Effector memory CD4-positive, alpha-beta T cell (primary cell): Measurements from ENCODE around the gene COIL.

ENCODE experiments used
- DNase-seq, 3 donors: peaks; one replicate each; pipeline ENCODE4 v3.0.0-alpha.2; 2020
- H3K27ac ChIP-seq: 2 replicates; pipeline ENCODE4 v1.7.0; 2013; ENCODE audit warnings: mild to moderate bottlenecking, low read length, moderate library complexity; ENCODE audit not compliant: insufficient read depth, poor library complexity, severe bottlenecking
- H3K27me3 ChIP-seq: replicated peaks from 2 replicates; pipeline ENCODE4 v1.7.0; 2013; ENCODE audit warnings: mild to moderate bottlenecking, low read length; ENCODE audit not compliant: insufficient read depth, control insufficient read depth, poor library complexity, severe bottlenecking
- H3K36me3 ChIP-seq: 2 replicates; pipeline ENCODE4 v1.7.0; 2013; ENCODE audit warnings: mild to moderate bottlenecking, low read length, moderate library complexity; ENCODE audit not compliant: control insufficient read depth, insufficient read depth
- H3K4me1 ChIP-seq: 2 replicates; pipeline ENCODE4 v1.7.0; 2013; ENCODE audit warnings: low read length, mild to moderate bottlenecking; ENCODE audit not compliant: control insufficient read depth, insufficient read depth, poor library complexity, severe bottlenecking
- H3K4me3 ChIP-seq: 2 replicates; pipeline ENCODE4 v1.7.0; 2013; ENCODE audit warnings: low read length, low read depth, mild to moderate bottlenecking; ENCODE audit not compliant: insufficient read depth, poor library complexity, severe bottlenecking
- H3K9me3 ChIP-seq: 2 replicates; pipeline ENCODE4 v1.7.0; 2013; ENCODE audit warnings: mild to moderate bottlenecking, low read length, moderate library complexity; ENCODE audit not compliant: control insufficient read depth

COIL gene

DNA sequence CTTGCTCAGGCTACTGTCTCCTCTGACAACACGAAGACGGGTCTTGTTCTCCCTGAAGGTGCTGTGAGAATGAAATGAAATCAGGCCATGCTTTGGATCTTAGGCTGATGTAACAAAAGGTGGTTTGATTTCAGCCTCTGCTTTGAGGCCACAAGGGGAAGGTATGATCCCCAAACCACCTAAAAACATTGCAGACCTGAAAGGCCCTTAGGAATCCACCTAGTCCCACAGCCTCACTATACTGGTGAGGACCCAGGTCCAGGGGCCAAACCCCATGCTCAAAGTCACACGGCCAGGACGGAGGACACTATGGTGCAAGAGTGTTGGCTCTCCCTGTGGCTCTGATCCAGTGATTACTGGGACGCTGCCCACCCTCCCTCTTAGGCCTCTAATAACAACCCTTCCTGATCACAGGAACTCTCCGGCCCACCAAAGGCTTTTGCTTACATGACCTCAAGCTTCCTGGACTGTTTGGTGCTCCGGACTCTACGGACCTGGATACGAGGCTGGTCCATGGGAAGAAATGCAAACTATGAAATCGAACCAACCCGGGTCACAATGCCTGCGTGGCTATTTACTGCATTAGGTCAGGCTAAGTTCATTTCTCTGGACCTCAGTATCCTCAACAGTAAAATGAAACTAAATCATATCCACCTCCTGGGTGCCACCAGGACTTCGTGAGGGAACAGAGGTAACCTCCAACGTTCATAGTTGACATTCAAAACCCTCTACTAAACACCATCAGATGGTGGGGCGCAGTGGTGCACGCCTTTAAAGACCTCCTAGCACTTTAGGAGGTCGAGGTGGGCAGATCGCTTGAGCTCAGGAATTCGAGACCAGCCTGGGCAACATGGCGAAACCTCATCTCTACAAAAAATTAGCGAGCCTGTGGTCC lies 48.5 kb downstream of the COIL start:
- H3K27ac ChIP-seq, result no peak overlapping the region
- peaks cover 13% of the 10 kb centered on the region for H3K36me3 ChIP-seq
- no peaks in the 10 kb centered on the region for H3K9me3 ChIP-seq
- peak overlapping the region; percentile 94 for H3K4me3 ChIP-seq
- H3K4me1 ChIP-seq, result peaks cover 26% of the 10 kb centered on the region
- no peak for DNase-seq
- H3K27me3 ChIP-seq, result no peaks in the 10 kb centered on the region

DNA sequence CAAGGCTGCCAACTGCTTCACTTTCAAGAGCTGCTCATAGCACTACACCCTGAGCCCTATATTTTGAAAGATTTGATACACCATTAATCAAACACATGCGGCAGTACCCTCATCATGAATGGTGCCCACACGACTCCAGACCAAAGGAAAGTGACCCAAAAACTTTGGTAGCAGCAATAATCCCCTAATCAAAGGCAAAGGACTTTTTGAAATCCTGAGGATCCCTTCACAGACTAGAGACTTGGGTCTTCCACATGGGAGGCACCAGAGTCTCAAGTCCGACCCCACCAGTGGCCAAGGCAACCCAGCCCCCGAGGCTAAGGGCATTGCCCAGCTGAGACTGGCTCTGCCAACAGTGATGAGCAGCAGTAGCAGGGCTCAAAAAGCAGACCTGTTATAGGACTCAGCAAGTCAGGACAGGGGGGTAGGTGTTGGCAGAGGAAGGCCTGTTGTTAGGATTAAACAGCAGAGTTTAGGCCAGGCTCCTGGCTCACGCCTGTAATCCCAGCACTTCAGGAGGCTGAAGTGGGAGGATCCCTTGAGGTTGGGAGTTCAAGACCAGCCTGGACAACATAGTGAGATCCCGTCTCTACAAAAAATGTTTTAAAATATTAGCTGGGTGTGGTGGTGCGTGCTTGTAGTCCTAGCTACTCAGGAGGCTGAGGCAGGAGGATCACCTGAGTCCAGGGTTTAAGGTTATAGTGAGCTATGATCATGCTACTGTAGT lies 50.2 kb downstream of the COIL start:
- Histone ChIP-seq H3K4me1 (peaks cover 26% of the 10 kb centered on the region), H3K27me3 (no peaks in the 10 kb centered on the region), H3K36me3 (peaks cover 21% of the 10 kb centered on the region), H3K9me3 (no peaks in the 10 kb centered on the region), H3K27ac (no peak overlapping the region), H3K4me3 (no peak overlapping the region)
- DNase-seq, result no peak

DNA sequence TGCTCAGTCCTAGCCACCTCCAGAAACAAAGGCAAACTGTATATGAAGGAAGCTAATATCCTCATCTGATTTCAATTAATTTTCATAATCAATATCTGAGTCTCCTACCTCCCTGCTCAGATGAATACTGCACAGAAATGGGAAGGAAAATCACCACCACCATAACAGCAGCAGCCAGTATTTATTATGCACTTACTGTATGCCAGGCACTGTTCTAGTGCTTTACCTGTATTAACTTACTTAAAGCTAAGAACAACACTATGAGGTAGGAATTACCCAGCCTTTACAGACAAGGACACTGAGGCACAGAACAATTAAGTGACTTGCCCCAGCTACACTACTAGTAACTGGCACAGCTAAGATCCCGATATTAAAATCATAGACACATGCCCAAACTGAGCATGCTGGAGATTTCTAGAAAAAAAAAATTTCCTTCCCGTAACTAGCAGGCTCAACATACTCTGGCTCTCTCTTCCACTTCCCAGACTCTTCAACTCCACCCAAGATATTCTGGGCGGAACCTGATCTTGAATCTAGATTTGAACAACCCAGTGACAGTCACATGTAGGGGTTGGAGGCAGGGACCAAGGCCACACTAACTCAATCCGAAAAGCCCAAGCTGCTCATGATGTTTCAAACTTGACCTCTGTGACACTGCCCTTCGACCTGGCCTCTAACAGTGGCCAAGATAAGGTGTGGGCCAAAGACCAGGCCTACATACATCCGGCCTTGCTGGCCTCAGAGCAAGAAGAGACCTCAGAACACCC lies 50.9 kb downstream of the COIL start:
- H3K4me3 ChIP-seq, result no peak overlapping the region
- peaks cover 24% of the 10 kb centered on the region for H3K36me3 ChIP-seq
- no peak for DNase-seq
- H3K27ac ChIP-seq, result no peak overlapping the region
- H3K4me1 ChIP-seq, result peaks cover 24% of the 10 kb centered on the region
- H3K9me3 ChIP-seq, result no peaks in the 10 kb centered on the region
- no peaks in the 10 kb centered on the region for H3K27me3 ChIP-seq

GRCh38 chr17:56908001-56908542 lies 52.8 kb downstream of the COIL start:
- Histone ChIP-seq H3K36me3 (peaks cover 41% of the 10 kb centered on the region), H3K4me1 (peaks cover 19% of the 10 kb centered on the region), H3K9me3 (no peaks in the 10 kb centered on the region), H3K27ac (no peak overlapping the region), H3K27me3 (no peaks in the 10 kb centered on the region), H3K4me3 (no peak overlapping the region)
- no peak for DNase-seq

DNA sequence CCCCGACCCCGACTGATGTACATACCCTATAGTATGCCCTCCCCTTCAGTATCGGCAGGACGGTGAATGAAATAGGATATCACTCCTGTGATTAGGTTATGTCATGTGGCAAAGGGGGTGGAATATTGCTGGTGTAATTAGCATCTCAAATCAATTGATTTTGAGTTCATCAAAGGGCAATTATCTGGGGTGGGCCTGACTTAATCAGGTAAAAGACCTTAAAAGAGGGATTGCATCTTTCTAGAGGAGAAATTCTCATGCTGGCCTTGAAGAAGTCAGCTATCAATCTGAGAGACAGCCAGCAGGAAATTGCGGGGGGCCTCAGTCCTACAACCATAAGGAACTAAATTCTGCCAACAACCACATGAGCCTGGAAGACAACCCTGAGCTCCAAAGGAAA lies 57.3 kb downstream of the COIL start:
- DNase-seq, result no peak
- Histone ChIP-seq H3K9me3 (no peaks in the 10 kb centered on the region), H3K27ac (no peak overlapping the region), H3K27me3 (no peaks in the 10 kb centered on the region), H3K36me3 (peaks cover 79% of the 10 kb centered on the region), H3K4me3 (no peak overlapping the region), H3K4me1 (peaks cover 5% of the 10 kb centered on the region)

DNA sequence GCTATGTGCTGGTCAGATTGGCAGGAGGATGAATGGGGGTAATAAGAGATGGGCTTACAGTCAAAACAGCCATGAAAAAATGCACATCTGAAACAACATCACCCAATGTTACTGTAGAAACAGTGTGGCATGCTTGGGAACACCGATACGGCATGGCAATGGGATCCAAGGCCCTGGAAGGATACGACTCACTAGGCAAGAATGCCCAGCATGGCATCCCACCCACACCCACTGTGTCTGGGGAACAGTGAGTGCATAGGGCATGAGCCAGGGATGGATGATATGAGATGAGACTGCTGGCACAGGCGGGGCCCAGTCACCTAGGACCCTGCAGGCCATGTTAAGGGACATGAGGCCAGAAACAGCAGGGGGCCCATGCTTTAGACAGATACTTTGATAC lies 58.5 kb downstream of the COIL start:
- H3K4me3 ChIP-seq, result no peak overlapping the region
- no peak for DNase-seq

GRCh38 chr17:56899403-56899802 lies 61.4 kb downstream of the COIL start:
- H3K27ac ChIP-seq, result no peak overlapping the region
- DNase-seq, result no peak
- H3K4me3 ChIP-seq, result no peak overlapping the region
- no peaks in the 10 kb centered on the region for H3K27me3 ChIP-seq
- H3K4me1 ChIP-seq, result no peaks in the 10 kb centered on the region
- H3K36me3 ChIP-seq, result peaks cover 86% of the 10 kb centered on the region
- H3K9me3 ChIP-seq, result no peaks in the 10 kb centered on the region

More for the DNA sequence above, 58.5 kb downstream of the COIL start:
- Histone ChIP-seq H3K27ac (no peak overlapping the region), H3K36me3 (peaks cover 79% of the 10 kb centered on the region), H3K4me1 (no peaks in the 10 kb centered on the region), H3K27me3 (no peaks in the 10 kb centered on the region), H3K9me3 (no peaks in the 10 kb centered on the region)

DNA sequence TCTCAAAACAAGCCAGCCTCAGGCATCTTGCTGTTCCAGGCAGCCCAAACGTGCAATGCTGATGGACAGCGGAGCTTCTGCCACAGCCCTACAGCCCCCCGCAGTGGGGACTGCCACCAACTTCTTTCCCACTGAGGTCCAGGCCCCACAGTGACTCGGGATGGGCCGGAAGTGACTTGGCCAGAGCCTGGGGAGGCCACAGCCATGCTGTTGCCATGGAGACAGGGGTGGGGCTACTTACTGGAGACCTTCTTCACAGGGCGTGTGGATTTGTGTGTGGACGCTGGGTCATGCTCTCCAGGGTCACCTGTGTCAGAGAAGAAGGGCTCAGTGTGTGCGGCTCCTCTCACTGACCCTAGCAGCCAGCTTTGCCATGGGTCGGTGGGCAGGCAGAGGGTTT lies 62.0 kb downstream of the COIL start:
- DNase-seq, result no peak
- peaks cover 84% of the 10 kb centered on the region for H3K36me3 ChIP-seq
- no peak overlapping the region for H3K27ac ChIP-seq

GRCh38 chr17:56897646-56898424 lies 63.0 kb downstream of the COIL start:
- Histone ChIP-seq H3K36me3 (peaks cover 88% of the 10 kb centered on the region), H3K4me3 (no peak overlapping the region), H3K27me3 (no peaks in the 10 kb centered on the region), H3K4me1 (no peaks in the 10 kb centered on the region), H3K9me3 (no peaks in the 10 kb centered on the region), H3K27ac (no peak overlapping the region)
- no peak for DNase-seq

More for the DNA sequence above, 62.0 kb downstream of the COIL start:
- Histone ChIP-seq H3K9me3 (no peaks in the 10 kb centered on the region), H3K27me3 (no peaks in the 10 kb centered on the region), H3K4me3 (no peak overlapping the region), H3K4me1 (no peaks in the 10 kb centered on the region)
